Measurements from ENCODE around the gene CCNL2. TPM values are rescaled to one million over a fixed set of nuclear protein-coding genes. Genes with fewer than 3 reads are reported as not detected.

CCNL2 gene
- total and polyA plus RNA-seq, 2 of the 13 experiments (the other 11 are each of a cell fraction or from before 2014, with no cell fraction given), result 105 to 340 TPM

DNA sequence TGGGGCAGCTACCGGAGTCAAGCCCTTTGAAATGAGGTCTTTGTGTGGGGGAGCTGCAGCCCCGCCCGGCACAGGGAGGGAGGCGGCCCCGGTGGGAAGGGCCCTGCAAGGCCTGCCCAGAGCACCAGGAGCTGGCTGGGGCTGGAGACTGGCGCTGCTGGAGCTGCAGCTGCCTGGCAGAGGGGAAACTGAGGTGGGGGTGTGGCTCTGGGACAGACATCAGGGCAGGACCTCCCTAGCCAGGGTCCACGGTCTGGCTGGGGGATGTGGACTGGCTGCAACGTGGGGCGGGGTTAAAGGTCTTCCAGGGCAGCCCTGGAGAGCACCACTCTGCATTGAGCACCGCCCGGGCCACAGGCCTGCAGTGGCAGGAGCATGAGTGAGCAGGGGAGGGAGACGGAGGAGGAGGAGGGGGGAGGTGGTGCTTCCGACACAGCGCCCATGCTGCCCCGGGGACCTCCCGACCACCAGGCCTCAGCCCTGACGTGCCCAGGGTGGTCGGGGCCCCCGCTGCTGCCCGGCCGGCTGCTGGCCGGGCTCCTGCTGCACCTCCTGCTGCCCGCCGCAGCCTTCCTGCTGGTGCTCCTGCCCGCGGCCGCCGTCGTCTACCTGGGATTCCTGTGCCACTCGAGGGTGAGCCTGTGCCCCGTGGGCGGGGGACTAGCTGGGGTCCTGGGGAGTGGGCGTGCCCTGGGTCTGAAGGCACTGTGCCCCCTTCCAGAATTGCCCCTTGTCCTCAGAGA is 26.8 kb upstream of the CCNL2 start (continued):
- no peak for TF ChIP-seq NFIB (CRISPR knock-in tag; IDR thresholded peaks at IDR 0.05; ENCODE audit: borderline replicate concordance)
- no peak for TF ChIP-seq ZEB1 (IDR thresholded peaks at IDR 0.05; ENCODE audit: insufficient replicate concordance, low read depth)
- TF ChIP-seq ZMYM3 (CRISPR knock-in tag; IDR thresholded peaks at IDR 0.05), result peak; percentile 23; the same call in 1 of the 2 replicates
- TF ChIP-seq ZNF44 (CRISPR knock-in tag; IDR thresholded peaks at IDR 0.05), result no peak
- TF ChIP-seq, protein P1, sequence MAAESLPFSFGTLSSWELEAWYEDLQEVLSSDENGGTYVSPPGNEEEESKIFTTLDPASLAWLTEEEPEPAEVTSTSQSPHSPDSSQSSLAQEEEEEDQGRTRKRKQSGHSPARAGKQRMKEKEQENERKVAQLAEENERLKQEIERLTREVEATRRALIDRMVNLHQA (CRISPR knock-in tag; IDR thresholded peaks at IDR 0.05), result no peak
- TF ChIP-seq, protein P2, sequence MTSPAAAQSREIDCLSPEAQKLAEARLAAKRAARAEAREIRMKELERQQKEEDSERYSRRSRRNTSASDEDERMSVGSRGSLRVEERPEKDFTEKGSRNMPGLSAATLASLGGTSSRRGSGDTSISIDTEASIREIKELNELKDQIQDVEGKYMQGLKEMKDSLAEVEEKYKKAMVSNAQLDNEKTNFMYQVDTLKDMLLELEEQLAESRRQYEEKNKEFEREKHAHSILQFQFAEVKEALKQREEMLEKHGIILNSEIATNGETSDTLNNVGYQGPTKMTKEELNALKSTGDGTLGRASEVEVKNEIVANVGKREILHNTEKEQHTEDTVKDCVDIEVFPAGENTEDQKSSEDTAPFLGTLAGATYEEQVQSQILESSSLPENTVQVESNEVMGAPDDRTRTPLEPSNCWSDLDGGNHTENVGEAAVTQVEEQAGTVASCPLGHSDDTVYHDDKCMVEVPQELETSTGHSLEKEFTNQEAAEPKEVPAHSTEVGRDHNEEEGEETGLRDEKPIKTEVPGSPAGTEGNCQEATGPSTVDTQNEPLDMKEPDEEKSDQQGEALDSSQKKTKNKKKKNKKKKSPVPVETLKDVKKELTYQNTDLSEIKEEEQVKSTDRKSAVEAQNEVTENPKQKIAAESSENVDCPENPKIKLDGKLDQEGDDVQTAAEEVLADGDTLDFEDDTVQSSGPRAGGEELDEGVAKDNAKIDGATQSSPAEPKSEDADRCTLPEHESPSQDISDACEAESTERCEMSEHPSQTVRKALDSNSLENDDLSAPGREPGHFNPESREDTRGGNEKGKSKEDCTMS (CRISPR knock-in tag; conservative IDR thresholded peaks at IDR 0.05), result no peak
- TF ChIP-seq ARNT2 (CRISPR knock-in tag; IDR thresholded peaks at IDR 0.05; ENCODE audit: low read depth), result 0 out of 2 replicates have a peak, but pooled peaks have one; percentile 24
- peak; percentile 77; the same call in 1 of the 2 replicates for TF ChIP-seq ZNF451 (CRISPR knock-in tag; IDR thresholded peaks at IDR 0.05)
- TF ChIP-seq, protein P3, sequence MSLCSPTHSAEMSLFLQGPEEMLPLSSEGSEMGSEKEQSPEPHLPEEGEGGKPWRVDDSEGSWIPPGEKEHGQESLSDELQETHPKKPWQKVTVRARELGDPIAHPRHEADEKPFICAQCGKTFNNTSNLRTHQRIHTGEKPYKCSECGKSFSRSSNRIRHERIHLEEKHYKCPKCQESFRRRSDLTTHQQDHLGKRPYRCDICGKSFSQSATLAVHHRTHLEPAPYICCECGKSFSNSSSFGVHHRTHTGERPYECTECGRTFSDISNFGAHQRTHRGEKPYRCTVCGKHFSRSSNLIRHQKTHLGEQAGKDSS (CRISPR knock-in tag; IDR thresholded peaks at IDR 0.05; ENCODE audit: borderline replicate concordance, low read depth), result no peak; the same call in 1 of the 2 replicates
- peak; percentile 84 for TF ChIP-seq NR2C2 (CRISPR knock-in tag; IDR thresholded peaks at IDR 0.05; ENCODE audit: borderline replicate concordance)
- no peak for TF ChIP-seq ELF4 (CRISPR knock-in tag; IDR thresholded peaks at IDR 0.05; ENCODE audit: borderline replicate concordance)
- no peak for TF ChIP-seq RFX3 (CRISPR knock-in tag; IDR thresholded peaks at IDR 0.05)
- TF ChIP-seq, protein P4, sequence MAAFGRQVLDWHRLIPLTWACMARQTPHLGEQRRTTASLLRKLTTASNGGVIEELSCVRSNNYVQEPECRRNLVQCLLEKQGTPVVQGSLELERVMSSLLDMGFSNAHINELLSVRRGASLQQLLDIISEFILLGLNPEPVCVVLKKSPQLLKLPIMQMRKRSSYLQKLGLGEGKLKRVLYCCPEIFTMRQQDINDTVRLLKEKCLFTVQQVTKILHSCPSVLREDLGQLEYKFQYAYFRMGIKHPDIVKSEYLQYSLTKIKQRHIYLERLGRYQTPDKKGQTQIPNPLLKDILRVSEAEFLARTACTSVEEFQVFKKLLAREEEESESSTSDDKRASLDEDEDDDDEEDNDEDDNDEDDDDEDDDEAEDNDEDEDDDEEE (CRISPR knock-in tag; IDR thresholded peaks at IDR 0.05), result peak; percentile 42; the same call in 1 of the 2 replicates
- TF ChIP-seq ZKSCAN5 (CRISPR knock-in tag; IDR thresholded peaks at IDR 0.05), result no peak
- no peak for TF ChIP-seq FOXJ3 (CRISPR knock-in tag; IDR thresholded peaks at IDR 0.05; ENCODE audit: borderline replicate concordance)
- TF ChIP-seq, protein P5, sequence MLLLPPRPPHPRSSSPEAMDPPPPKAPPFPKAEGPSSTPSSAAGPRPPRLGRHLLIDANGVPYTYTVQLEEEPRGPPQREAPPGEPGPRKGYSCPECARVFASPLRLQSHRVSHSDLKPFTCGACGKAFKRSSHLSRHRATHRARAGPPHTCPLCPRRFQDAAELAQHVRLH (CRISPR knock-in tag; IDR thresholded peaks at IDR 0.05; ENCODE audit: borderline replicate concordance, low read depth), result no peak
- TF ChIP-seq, protein P6, sequence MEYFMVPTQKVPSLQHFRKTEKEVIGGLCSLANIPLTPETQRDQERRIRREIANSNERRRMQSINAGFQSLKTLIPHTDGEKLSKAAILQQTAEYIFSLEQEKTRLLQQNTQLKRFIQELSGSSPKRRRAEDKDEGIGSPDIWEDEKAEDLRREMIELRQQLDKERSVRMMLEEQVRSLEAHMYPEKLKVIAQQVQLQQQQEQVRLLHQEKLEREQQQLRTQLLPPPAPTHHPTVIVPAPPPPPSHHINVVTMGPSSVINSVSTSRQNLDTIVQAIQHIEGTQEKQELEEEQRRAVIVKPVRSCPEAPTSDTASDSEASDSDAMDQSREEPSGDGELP (IDR thresholded peaks at IDR 0.05; ENCODE audit: borderline replicate concordance, low read depth), result peak; percentile 24; the same call in 1 of the 2 replicates
- no peak for TF ChIP-seq CSRNP2 (CRISPR knock-in tag; conservative IDR thresholded peaks at IDR 0.05; ENCODE audit: low read depth)
- TF ChIP-seq, protein P7, sequence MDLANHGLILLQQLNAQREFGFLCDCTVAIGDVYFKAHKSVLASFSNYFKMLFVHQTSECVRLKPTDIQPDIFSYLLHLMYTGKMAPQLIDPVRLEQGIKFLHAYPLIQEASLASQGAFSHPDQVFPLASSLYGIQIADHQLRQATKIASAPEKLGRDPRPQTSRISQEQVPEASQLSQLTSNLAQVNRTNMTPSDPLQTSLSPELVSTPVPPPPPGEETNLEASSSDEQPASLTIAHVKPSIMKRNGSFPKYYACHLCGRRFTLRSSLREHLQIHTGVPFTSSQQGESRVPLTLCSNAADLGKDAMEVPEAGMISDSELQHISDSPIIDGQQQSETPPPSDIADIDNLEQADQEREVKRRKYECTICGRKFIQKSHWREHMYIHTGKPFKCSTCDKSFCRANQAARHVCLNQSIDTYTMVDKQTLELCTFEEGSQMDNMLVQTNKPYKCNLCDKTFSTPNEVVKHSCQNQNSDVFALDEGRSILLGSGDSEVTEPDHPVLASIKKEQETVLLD (CRISPR knock-in tag; IDR thresholded peaks at IDR 0.05; ENCODE audit: low read depth), result no peak
